ENCODE measurements around the gene COPG2.
"Not testable (repeated sequence)": the region's sequence is repeated elsewhere in the genome, so short reads cannot be mapped to it uniquely, and the experiment has no call there.

The COPG2 gene

GRCh38 chr7:130697820-130698219 is 29.3 kb upstream of the COPG2 start:
- no peaks in the 10 kb centered on the region for H3K79me2 ChIP-seq (ENCODE audit: low read length)
- no peak overlapping the region for H3K27ac ChIP-seq (ENCODE audit: low read length)
- H4K20me1 ChIP-seq (ENCODE audit: insufficient read depth, low read length) = no peaks in the 10 kb centered on the region
- no peaks in the 10 kb centered on the region for H3K36me3 ChIP-seq (replicated peaks; ENCODE audit: low read depth, low read length)
- H3K4me3 ChIP-seq (ENCODE audit: low read length) = no peak overlapping the region
- no peaks in the 10 kb centered on the region for H3K27me3 ChIP-seq (ENCODE audit: low read depth, low read length)
- no peak overlapping the region for H3K9ac ChIP-seq (ENCODE audit: low read length)
- no peak overlapping the region for H2AFZ ChIP-seq (ENCODE audit: low read depth, low read length)
- H3K4me2 ChIP-seq (ENCODE audit: low read length) = no peak overlapping the region
- H3K4me1 ChIP-seq (ENCODE audit: low read length) = no peaks in the 10 kb centered on the region
- TF ChIP-seq EZH2phosphoT487 (IDR thresholded peaks at IDR 0.05; ENCODE audit: low read depth) (no peak), CTCF (IDR thresholded peaks at IDR 0.05; ENCODE audit: low read depth, low read length) (no peak)
- no peaks in the 10 kb centered on the region for H3K9me3 ChIP-seq (ENCODE audit: insufficient read depth, low read length)

GRCh38 chr7:130695840-130696239 is 27.3 kb upstream of the COPG2 start:
- Histone ChIP-seq H3K4me3 (ENCODE audit: low read length) (no peak overlapping the region), H3K9ac (ENCODE audit: low read length) (no peak overlapping the region), H3K79me2 (ENCODE audit: low read length) (no peaks in the 10 kb centered on the region), H3K27ac (ENCODE audit: low read length) (no peak overlapping the region), H3K36me3 (replicated peaks; ENCODE audit: low read depth, low read length) (no peaks in the 10 kb centered on the region), H3K4me1 (ENCODE audit: low read length) (no peaks in the 10 kb centered on the region), H3K27me3 (ENCODE audit: low read depth, low read length) (no peaks in the 10 kb centered on the region), H3K9me3 (ENCODE audit: insufficient read depth, low read length) (no peaks in the 10 kb centered on the region), H4K20me1 (ENCODE audit: insufficient read depth, low read length) (no peaks in the 10 kb centered on the region), H3K4me2 (ENCODE audit: low read length) (no peak overlapping the region), H2AFZ (ENCODE audit: low read depth, low read length) (no peak overlapping the region)
- TF ChIP-seq CTCF (IDR thresholded peaks at IDR 0.05; ENCODE audit: low read depth, low read length) (peak; percentile 80), EZH2phosphoT487 (IDR thresholded peaks at IDR 0.05; ENCODE audit: low read depth) (no peak)

- not testable (repeated sequence) for H3K4me2 ChIP-seq (ENCODE audit: low read length); H3K27me3 ChIP-seq (ENCODE audit: low read depth, low read length); H3K4me3 ChIP-seq (ENCODE audit: low read length); H3K79me2 ChIP-seq (ENCODE audit: low read length); H2AFZ ChIP-seq (ENCODE audit: low read depth, low read length); H4K20me1 ChIP-seq (ENCODE audit: insufficient read depth, low read length); H3K36me3 ChIP-seq (replicated peaks; ENCODE audit: low read depth, low read length); H3K27ac ChIP-seq (ENCODE audit: low read length); H3K4me1 ChIP-seq (ENCODE audit: low read length); H3K9ac ChIP-seq (ENCODE audit: low read length)
- H3K9me3 ChIP-seq (ENCODE audit: insufficient read depth, low read length) = peaks cover 14% of the 10 kb centered on the region; the same call in 1 of the 2 replicates
Observed at GRCh38 chr7:130692396-130692795, 23.8 kb upstream of the COPG2 start.

- H3K27me3 ChIP-seq (ENCODE audit: low read depth, low read length) = no peaks in the 10 kb centered on the region
- H4K20me1 ChIP-seq (ENCODE audit: insufficient read depth, low read length) = no peaks in the 10 kb centered on the region
- H3K4me2 ChIP-seq (ENCODE audit: low read length) = no peak overlapping the region
- no peak overlapping the region for H2AFZ ChIP-seq (ENCODE audit: low read depth, low read length)
- no peak for TF ChIP-seq CTCF (IDR thresholded peaks at IDR 0.05; ENCODE audit: low read depth, low read length)
- TF ChIP-seq EZH2phosphoT487 (IDR thresholded peaks at IDR 0.05; ENCODE audit: low read depth) = no peak
- no peak overlapping the region for H3K9ac ChIP-seq (ENCODE audit: low read length)
- peaks cover 14% of the 10 kb centered on the region; the same call in 1 of the 2 replicates for H3K9me3 ChIP-seq (ENCODE audit: insufficient read depth, low read length)
- H3K4me3 ChIP-seq (ENCODE audit: low read length) = no peak overlapping the region
- H3K4me1 ChIP-seq (ENCODE audit: low read length) = no peaks in the 10 kb centered on the region
- H3K36me3 ChIP-seq (replicated peaks; ENCODE audit: low read depth, low read length) = no peaks in the 10 kb centered on the region
- H3K27ac ChIP-seq (ENCODE audit: low read length) = no peak overlapping the region
- no peaks in the 10 kb centered on the region for H3K79me2 ChIP-seq (ENCODE audit: low read length)
Observed at GRCh38 chr7:130689683-130690082, 21.1 kb upstream of the COPG2 start.

GRCh38 chr7:130683026-130683425 is 14.5 kb upstream of the COPG2 start:
- H3K9me3 ChIP-seq (ENCODE audit: insufficient read depth, low read length) = no peaks in the 10 kb centered on the region
- H4K20me1 ChIP-seq (ENCODE audit: insufficient read depth, low read length) = no peaks in the 10 kb centered on the region
- H3K27ac ChIP-seq (ENCODE audit: low read length) = no peak overlapping the region
- no peak overlapping the region for H2AFZ ChIP-seq (ENCODE audit: low read depth, low read length)
- H3K4me3 ChIP-seq (ENCODE audit: low read length) = no peak overlapping the region
- no peak overlapping the region for H3K9ac ChIP-seq (ENCODE audit: low read length)
- H3K36me3 ChIP-seq (replicated peaks; ENCODE audit: low read depth, low read length) = no peaks in the 10 kb centered on the region
- peaks cover 6% of the 10 kb centered on the region for H3K4me1 ChIP-seq (ENCODE audit: low read length)
- no peaks in the 10 kb centered on the region for H3K27me3 ChIP-seq (ENCODE audit: low read depth, low read length)
- H3K79me2 ChIP-seq (ENCODE audit: low read length) = no peaks in the 10 kb centered on the region
- TF ChIP-seq EZH2phosphoT487 (IDR thresholded peaks at IDR 0.05; ENCODE audit: low read depth) (no peak), CTCF (IDR thresholded peaks at IDR 0.05; ENCODE audit: low read depth, low read length) (no peak)
- H3K4me2 ChIP-seq (ENCODE audit: low read length) = no peak overlapping the region
